ENCODE measurements around the gene ANKRD13D. TPM values are rescaled to one million over a fixed set of nuclear protein-coding genes. Genes with fewer than 3 reads are reported as not detected.
A peak's percentile ranks its signal among the peaks of the same experiment; 100 is the strongest.

ANKRD13D gene
- total RNA-seq, 1 donor from 2014 or later: 62.9 TPM

DNA sequence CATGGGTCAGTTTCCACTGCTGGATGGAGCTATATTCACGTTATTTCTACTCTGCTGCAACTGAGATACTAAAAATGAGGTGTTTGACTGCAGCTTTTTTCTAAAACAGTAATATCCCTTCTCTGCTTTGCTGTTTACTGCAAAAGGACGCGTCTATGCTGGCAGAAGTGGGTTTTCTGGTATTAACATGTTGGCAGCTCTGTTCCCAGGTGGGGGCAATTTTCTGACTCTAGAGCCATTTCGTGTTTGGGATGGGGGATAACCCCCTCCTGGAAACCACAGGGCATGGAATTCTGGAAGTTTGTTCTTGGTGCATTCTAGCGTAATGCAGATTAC is 17.9 kb upstream of the ANKRD13D start:
- Histone ChIP-seq H3K4me3 (peak overlapping the region in 1 of 2 donors; percentile 39), H3K4me1 (peaks cover 91% of the 10 kb centered on the region), H3K27ac (peak overlapping the region; percentile 96), H3K36me3 (peaks cover 0 to 11% of the 10 kb centered on the region in 2 donors), H3K9me3 (no peaks in the 10 kb centered on the region), H3K27me3 (no peaks in the 10 kb centered on the region)
- no peak for TF ChIP-seq CTCF (IDR thresholded peaks at IDR 0.05)
- TF ChIP-seq POLR2A (IDR thresholded peaks at IDR 0.05): no peak
- TF ChIP-seq POLR2AphosphoS5 (IDR thresholded peaks at IDR 0.05; ENCODE audit: insufficient read depth in 1 of 2, low read depth in 1 of 2): no peak
- intact Hi-C loops (cut with DNase I): no loop called here
- no peak for DNase-seq (ENCODE audit: extremely low spot score in 2 of 2)

DNA sequence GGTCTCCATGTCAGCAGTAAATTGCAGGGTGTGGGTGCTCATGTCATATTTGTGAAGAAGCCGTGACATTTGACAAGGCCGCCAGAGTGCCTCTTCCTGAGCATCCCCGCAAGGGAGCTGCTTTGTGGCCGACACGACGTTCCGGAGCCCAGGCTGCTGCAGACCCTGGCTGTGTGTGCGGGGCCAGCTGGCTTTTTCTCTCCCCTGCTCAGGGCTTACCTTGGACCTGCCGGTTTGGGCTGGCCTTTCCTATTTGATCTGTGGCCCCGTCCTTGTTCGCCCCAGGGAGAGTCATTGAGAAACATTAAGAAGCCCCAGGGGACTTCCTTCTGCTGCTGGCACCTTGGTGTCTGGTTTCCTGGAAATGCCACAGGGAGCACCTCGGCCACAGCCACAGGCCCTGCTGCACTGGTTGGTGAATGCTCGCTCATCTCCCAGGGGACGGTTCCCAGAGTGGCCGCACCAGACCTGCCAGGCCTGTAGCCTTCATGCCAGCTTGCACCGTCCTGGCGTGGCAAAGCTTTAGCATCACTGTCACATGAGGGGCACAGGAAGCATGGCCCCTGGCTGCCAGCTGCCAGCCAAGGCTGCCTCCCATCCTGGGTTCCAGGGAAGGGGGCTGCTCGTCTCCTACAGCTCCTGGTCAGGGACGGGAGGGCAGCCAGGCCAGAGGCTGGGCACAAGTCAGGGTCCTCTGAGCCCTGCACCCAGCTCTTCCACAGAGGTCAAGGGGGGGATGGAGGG is 17.4 kb upstream of the ANKRD13D start:
- H3K9me3 ChIP-seq: no peaks in the 10 kb centered on the region
- DNase-seq (ENCODE audit: extremely low spot score in 2 of 2): no peak
- H3K27me3 ChIP-seq: no peaks in the 10 kb centered on the region
- peak overlapping the region; percentile 96 for H3K27ac ChIP-seq
- peak overlapping the region in 1 of 2 donors; percentile 39 for H3K4me3 ChIP-seq
- TF ChIP-seq CTCF (IDR thresholded peaks at IDR 0.05) (no peak), POLR2A (IDR thresholded peaks at IDR 0.05) (no peak), POLR2AphosphoS5 (IDR thresholded peaks at IDR 0.05; ENCODE audit: insufficient read depth in 1 of 2, low read depth in 1 of 2) (peak in 1 of 2 donors; percentile 25)
- intact Hi-C loops (cut with DNase I): no loop called here
- H3K36me3 ChIP-seq: peaks cover 0 to 11% of the 10 kb centered on the region in 2 donors
- H3K4me1 ChIP-seq: peaks cover 97% of the 10 kb centered on the region

GRCh38 chr11:67272327-67273259 is 16.5 kb upstream of the ANKRD13D start:
- intact Hi-C loops (cut with DNase I): no loop called here
- peak overlapping the region; percentile 92 for H3K27ac ChIP-seq
- H3K36me3 ChIP-seq: peaks cover 0 to 11% of the 10 kb centered on the region in 2 donors
- H3K4me3 ChIP-seq: peak overlapping the region in 1 of 2 donors; percentile 11
- H3K4me1 ChIP-seq: peaks cover 100% of the 10 kb centered on the region
- TF ChIP-seq POLR2AphosphoS5 (IDR thresholded peaks at IDR 0.05; ENCODE audit: insufficient read depth in 1 of 2, low read depth in 1 of 2) (no peak), POLR2A (IDR thresholded peaks at IDR 0.05) (no peak), CTCF (IDR thresholded peaks at IDR 0.05) (no peak)
- no peak for DNase-seq (ENCODE audit: extremely low spot score in 2 of 2)
- H3K9me3 ChIP-seq: no peaks in the 10 kb centered on the region
- H3K27me3 ChIP-seq: no peaks in the 10 kb centered on the region

DNA sequence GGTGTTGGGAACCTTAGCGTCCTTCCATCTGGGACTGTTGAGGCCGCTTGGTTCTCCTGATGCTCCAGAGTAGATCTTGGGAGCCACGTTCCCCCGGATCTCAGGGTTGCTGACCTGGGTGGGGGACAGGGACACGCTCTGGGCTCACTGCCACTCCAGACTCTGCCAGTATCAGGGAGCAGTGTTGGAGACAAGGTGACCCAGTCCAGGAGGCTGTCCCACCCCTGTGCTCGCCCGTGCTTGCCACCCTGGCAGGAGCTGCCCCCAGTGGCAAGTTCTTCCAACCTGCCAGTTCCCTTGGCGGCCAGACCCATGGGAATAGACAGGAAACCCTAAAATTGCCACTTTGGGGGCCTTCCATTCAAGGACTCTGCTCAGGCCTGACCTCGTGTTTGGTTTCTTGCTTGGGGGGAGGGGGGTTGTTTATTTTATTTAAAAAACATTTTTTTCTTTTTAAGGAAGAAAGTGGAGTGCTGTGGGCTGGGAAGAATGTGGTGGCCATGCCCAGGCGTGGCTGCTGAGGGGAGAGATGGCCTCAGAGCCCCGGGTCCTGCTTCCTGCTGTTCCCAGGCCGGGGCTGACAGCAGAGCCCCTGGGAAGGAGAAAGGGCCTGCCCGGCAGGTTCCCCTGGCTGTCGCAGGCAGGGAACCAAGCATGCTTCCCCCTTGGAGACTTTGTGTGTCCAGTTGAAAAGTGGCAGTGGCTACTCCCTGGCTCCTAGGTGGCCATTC is 15.7 kb upstream of the ANKRD13D start:
- intact Hi-C loops (cut with DNase I): no loop called here
- DNase-seq (ENCODE audit: extremely low spot score in 2 of 2): no peak
- H3K36me3 ChIP-seq: peaks cover 0 to 6% of the 10 kb centered on the region in 2 donors
- peak overlapping the region; percentile 92 for H3K27ac ChIP-seq
- peaks cover 100% of the 10 kb centered on the region for H3K4me1 ChIP-seq
- no peak overlapping the region for H3K4me3 ChIP-seq
- H3K27me3 ChIP-seq: no peaks in the 10 kb centered on the region
- TF ChIP-seq POLR2AphosphoS5 (IDR thresholded peaks at IDR 0.05; ENCODE audit: insufficient read depth in 1 of 2, low read depth in 1 of 2): no peak
- no peaks in the 10 kb centered on the region for H3K9me3 ChIP-seq
